NCI-H2196 treated with DMSO at 0.1 percent for 48 hours (cell line): Measurements from ENCODE around the gene FRAS1.
"Not testable (repeated sequence)": the region's sequence is repeated elsewhere in the genome, so short reads cannot be mapped to it uniquely, and the experiment has no call there.

Source experiments
- DNase-seq: peaks from one replicate; lab custom pipeline; 2025; ENCODE audit not compliant: unreplicated experiment; lab: John Stamatoyannopoulos, UW

FRAS1 gene

GRCh38 chr4:78165758-78166157 is 108.6 kb downstream of the FRAS1 start:
- no peak for DNase-seq

DNA sequence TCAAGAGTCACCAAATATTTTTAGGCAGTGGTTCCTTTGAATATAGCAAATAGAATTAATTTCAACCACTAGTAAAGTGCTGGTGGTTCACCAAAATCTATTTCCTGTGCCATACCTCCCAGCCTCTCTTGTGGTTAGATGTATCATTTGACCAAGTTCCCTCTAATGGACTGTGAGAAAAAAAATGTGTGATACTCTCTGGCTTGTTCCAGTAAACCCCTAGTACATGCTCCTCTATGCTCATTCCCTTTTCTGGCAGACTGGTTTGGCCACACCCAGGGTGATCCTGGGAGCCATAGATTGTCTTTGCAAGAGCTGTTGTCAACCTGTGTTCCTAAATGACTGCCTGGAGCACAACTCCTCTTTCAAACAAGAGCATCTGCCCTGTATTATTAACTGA is 109.5 kb downstream of the FRAS1 start:
- no peak for DNase-seq

DNA sequence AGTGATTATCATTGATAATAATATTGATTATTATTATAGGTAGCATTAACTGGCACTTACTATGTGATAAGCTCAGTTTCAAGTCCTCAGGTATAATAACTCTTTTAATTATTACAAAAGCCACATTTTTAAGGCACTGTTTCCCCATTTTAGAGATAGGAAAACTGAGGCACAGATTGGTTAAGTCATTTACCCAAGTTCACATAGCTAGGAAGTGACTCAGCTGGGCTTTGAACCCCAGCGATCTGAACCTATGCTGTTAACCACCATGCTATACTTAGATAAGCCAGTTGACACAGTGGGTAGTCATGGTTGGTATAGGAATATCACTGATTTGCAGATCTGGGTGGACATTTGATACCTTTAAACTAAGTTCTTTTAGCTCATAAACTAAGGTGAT is 110.4 kb downstream of the FRAS1 start:
- no peak for DNase-seq

- no peak for DNase-seq
Measured at GRCh38 chr4:78168029-78168428, 110.9 kb downstream of the FRAS1 start.

DNA sequence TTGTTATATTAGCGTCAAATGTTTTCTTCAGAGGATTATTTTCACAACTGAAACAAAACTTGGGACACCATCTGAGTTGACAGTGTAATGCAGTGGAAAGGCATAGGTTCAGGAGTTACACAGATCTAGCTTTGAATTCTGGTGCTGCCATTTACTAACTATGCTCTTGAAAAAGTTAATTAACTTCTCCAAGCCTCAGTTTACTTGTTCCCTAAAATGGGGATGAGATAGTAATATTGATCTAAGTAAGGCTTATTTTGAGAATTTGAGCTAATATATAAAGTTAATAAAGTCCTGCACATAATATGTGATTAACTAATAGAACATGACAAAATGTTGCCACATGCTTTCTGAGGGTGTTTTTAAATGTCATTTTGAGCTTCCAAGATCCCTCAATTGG is 112.6 kb downstream of the FRAS1 start:
- no peak for DNase-seq

DNA sequence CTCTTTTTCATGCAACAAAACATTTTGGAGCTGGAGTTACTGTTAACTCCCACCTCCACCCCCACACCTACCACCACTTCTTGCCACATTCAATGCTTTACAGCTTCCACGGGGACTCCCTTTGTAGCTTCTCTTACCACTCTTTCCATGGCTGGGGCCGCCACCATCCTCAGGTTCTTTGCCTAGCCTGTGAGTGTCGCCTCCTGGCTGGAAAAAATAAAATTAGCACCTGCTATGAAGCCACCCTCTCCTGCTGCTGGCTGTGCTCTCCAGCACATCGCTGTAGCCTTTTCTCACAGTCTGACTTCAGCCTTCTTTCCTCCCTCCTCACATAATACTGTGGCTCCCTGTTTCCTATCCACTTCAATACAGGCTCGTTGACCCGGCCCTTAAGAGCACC is 114.4 kb downstream of the FRAS1 start:
- DNase-seq: no peak

GRCh38 chr4:78174891-78175290 is 117.8 kb downstream of the FRAS1 start:
- DNase-seq: no peak

DNA sequence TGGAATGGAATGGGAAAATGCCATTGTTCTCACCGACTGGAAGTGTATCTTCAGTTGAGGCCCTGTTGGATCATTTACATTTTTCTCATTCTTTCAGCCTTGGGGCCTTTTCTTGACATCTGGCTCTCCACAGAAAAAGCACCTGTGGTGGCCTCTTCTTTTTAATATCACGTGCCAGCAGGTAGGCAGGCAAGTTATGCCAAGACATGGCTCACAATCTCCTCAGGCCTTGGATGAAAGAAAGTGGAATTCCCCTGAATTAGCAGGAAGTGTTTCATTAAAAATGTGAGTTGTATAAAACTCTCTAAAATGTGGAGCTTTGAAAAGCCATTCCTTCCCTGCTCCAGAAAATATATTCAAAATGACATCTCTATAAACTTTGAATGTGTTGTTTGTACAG is 122.1 kb downstream of the FRAS1 start:
- no peak for DNase-seq

DNA sequence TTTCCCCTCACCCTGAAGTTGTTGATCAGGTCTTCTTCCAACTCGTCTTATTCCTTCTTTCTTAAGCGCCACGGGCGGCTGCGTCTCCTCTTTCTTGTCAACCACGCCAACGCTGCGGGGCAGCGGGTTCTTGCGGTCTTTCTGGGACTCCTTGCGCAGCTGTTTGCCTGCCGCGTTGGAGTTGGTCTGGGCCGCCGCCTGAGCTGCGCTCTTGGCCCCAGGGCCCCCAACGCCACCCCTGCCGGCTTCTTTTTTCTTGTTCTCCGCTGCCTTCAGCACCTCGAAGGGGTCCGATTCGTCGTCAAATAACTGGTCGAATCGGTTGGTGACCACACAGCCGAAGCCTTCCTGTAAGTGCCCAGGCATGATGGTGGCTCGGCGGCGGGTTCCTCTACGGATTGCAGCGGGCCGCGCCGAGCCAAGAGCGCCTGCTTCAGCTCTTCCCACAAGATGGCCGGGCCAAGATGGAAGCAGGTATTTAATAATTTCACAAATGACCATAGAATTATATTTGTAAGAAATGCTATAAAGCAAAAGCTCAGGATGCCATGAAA is 124.6 kb downstream of the FRAS1 start:
- DNase-seq: not testable (repeated sequence)

DNA sequence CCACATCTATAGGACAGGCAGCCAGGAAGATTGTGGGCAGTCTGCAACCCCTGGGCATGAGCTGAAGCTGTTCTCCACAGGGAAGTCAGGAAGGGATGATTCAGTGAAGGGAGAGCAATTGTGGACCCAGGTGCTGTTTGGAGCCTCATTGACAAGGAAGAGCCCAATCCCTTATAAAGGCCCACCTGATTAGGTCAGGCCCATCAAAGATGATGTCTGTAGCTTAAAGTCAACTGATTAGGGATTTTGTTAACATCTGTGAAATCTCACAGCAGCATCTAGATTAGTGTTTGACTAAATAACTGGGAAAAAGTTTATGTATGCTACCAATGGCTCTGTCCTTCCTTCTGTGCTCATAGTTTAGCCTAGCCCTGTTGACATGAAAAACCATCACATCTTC is 127.5 kb downstream of the FRAS1 start:
- no peak for DNase-seq

DNA sequence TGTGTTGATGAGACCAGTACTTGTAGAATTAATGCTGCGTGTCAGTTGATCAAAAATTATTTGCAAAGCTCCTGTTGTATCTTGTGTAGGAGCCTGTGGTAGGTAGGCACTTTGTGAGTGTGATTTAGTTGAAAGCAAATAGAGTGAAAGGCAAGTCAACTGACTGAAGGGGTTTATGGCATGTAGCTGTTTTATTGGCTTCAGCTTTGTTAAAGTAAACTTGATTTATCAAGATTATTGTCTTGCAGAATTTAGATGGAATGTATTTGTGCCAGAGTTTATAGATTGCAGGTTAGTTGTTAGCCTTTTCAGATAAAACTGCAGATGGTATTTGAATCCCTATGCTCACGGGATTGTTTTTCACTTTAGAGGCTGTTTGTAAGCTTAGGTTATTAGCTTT is 128.0 kb downstream of the FRAS1 start:
- no peak for DNase-seq

GRCh38 chr4:78186597-78187543 is 129.7 kb downstream of the FRAS1 start:
- DNase-seq: no peak

GRCh38 chr4:78190068-78190467 is 132.9 kb downstream of the FRAS1 start:
- DNase-seq: no peak

GRCh38 chr4:78190595-78190994 is 133.5 kb downstream of the FRAS1 start:
- no peak for DNase-seq

GRCh38 chr4:78197947-78198346 is 140.8 kb downstream of the FRAS1 start:
- no peak for DNase-seq

DNA sequence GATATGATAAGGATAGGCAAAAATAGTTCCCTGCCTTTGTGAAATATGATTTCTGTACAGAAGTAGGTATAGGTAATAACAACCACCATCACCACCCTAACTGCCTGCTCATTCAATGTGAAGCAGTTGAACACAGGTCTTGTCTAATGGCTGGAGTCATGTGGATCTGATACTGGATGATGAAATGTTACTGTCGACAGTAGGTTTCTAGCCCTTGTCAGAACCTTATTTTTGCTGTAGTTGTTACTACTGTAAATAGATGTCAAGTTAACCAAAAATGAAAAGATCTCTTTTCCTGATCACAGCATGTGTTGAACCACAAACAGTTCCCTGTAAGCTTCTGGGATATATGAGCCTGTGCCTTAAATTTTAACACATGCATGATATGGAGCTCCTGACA is 142.9 kb downstream of the FRAS1 start:
- DNase-seq: no peak

- no peak for DNase-seq
Measured at GRCh38 chr4:78200949-78201348, 143.8 kb downstream of the FRAS1 start.

- DNase-seq: no peak
Measured at GRCh38 chr4:78204176-78204575, 147.1 kb downstream of the FRAS1 start.

DNA sequence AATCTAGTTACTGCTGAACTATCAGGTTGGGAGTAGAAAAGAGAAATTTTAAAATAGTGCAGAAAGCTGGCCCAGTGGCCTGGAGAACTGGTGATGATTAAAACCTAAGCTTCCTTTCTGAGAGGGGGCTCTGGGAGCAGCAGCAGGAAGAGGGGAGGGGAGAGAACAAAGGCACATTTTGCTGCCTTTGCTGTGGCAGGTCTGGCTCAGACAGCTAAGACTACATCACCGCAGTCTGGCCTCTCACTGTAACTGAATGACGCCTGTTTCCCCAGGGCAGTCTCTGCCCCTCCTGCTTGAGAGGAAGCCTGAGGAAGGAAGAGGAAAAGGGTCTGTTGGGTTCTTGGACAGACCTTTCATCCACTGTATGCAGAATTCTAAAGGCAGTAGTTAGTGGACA is 148.5 kb downstream of the FRAS1 start:
- no peak for DNase-seq

DNA sequence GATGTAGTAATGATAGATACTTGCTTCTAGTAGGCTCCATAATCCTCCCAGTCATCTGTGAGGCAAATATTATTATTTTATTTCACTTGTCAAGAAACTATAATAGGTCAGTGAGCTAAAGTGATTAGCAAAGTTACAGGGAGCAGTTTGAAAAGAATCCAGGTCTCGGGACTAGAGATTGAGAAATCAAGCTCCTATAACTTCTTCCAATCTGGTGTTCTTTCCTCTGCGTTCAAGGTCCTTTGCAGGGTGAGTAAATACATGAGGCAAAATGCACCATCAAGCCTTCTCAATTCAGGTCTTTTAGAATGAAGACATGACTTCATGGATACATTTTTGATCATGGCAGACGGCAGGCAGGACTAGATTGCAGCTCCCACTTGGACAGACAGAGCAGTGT is 150.4 kb downstream of the FRAS1 start:
- no peak for DNase-seq

GRCh38 chr4:78207951-78208350 is 150.8 kb downstream of the FRAS1 start:
- DNase-seq: no peak

DNA sequence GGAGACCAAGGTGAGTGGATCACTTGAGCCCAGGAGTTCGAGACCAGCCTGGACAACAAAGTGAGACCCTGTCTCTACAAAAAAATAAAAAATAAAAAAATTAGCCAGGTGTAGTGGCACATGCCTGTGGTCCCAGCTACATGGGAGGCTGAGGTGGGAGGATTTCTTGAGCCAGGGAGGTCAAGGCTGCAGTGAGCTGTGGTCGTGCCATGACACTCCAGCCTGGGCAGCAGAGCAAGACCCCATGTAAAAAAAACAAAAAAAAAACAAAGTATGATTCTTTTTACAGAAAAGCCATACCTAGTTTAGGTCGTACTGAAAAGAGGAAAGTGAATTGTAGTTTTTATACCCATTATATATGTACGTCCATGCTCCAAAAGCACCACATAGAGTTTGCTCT is 151.8 kb downstream of the FRAS1 start:
- not testable (repeated sequence) for DNase-seq
